SIG-M5 (cell line): ENCODE data around the gene SMAD6.
"Not testable (repeated sequence)": the region's sequence is repeated elsewhere in the genome, so short reads cannot be mapped to it uniquely, and the experiment has no call there.

Experiments
- DNase-seq: peaks from one replicate; lab custom pipeline; 2025; lab: John Stamatoyannopoulos, UW

SMAD6 gene

DNA sequence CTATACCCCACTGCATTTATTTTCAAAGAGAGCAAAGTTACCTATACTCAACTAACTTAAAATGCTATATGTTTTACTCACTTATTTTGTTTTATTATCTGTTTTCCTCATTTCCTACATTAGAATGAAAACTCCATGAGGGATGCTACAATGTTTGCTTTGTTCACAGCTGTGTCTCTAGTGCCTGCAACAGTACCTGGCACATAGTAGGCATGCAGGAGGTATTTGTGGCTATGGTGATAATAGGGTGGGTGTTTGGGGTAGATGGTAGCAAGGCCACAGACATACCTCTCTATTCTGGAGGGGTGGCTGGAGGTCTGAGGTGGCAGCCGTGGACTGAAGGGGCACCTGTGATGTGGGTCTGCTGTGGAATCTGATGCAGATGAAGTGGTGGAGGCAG, 24.7 kb upstream of the SMAD6 start:
- DNase-seq: no peak

DNA sequence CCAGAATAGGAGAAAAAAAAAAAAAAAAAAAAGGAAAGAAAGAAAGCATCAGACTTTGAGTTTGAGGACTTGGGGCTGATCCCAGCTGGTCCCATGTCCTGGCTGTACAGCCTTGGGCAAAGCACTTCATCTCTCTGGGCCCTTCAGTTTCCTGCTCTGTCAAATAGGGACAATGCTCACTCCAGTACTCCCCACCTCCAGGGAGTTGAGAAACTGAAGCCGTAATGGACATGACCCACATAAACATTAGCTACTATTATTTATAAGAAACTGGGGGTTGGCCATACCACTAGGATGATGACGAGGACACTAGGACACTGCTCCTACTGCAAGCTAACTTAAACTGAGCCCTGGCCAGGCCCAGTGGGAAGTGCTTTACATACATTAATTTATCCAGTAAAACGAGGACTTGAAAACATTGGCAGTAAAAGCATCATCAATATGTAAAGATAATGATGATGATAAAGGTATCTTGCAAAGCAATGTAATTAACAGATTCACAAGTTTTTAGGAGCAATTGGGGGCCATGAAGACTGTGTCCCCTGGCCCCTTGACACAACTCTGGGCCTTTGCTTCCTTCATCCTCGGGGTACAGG, 22.9 kb upstream of the SMAD6 start:
- DNase-seq: no peak

DNA sequence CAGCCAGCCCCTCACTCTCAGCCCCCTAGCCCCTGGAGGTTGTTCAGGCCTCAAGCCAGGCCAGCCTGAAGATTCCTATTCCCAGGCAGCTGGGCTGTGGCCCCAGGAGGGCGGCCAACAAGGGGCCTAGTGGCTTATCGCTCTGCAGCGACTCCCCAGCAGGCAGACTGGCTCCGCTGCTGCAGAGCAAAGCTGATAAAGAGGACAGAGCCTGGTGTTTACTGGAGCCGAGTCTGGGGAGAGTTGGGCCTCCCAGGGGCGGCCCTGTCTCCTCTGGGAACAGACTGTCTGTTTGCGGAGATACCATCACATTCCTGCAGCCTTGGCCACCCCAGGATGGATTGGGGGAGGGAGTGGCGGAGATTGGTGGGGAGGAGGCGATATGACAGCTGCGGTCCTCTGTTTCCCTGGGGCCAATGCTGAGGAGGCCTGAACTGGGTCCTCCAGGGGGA, 22.4 kb upstream of the SMAD6 start:
- DNase-seq: no peak

DNA sequence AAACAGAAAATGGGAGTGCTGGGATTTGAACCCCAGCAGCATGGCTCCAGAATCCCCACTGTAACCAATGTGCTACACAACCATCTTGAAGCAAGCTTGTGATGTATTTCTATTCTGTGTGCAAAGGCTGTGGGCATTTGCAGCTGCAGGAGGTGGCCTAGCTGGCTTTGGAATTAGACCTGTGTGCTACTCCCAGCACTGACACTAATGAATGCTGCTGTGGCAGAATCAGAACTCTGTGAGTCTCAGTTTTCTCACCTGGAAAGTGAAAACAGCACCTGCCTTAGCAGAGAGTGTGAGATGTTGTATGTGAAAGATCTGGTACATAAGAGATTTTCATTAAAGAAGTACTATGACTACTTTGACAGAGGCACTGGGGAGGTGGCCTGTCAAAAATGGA, 21.5 kb upstream of the SMAD6 start:
- no peak for DNase-seq

DNA sequence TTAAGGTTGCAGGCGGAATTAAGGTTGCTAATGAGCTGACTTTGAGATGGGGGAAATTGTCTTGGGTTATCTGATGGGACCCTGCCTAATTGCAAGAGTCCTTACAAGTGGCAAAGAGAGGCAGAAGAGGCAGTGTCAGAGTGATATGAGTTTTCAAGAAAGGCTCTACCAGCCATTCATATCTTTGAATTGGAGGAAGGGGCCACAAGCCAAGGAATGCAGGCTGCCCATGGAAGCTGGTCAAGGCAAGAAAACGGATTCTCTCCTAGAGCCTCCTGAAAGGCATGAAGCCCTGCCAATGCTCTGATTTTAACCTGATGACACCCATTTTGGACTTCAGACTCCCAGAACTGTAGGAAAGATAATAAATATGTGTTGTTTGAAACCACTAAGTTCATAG, 20.6 kb upstream of the SMAD6 start:
- DNase-seq: no peak

DNA sequence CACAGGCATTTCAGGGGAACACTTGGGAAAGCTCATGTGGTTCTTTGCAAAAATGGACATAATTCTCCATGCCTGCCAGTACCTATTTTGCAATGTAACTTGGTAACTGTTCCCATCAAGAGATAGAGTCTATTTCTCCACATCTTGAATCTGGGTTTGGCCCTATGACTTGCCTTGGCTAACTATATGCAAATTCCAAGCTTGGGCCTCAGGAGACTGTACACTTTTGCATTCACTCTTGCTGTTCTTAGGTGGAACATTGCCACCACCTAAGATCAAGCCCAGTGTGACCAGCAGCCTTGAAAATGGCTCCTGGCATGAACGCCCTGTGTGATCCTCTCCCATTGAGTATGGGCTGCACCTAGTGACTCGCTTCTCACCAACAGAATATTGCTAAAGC, 19.8 kb upstream of the SMAD6 start:
- DNase-seq: no peak

DNA sequence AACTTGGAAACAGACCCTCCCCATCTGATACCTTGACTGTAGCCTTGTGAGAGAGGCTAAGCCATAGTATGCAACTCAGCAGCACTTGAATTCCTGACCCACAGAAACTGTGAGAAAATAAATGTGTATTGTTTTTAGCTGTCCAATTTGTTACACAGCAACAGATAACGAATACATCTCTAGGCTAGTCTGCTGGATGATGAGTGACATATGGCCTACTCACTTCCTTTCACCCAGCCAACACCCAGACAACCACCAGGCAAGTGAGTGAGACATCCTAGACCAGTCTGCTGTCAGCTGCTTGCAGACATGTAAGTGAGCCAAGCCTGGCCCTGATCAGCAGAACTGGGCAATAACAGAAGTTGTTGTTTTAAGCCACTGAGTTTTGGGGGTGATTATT, 19.2 kb upstream of the SMAD6 start:
- DNase-seq: no peak

DNA sequence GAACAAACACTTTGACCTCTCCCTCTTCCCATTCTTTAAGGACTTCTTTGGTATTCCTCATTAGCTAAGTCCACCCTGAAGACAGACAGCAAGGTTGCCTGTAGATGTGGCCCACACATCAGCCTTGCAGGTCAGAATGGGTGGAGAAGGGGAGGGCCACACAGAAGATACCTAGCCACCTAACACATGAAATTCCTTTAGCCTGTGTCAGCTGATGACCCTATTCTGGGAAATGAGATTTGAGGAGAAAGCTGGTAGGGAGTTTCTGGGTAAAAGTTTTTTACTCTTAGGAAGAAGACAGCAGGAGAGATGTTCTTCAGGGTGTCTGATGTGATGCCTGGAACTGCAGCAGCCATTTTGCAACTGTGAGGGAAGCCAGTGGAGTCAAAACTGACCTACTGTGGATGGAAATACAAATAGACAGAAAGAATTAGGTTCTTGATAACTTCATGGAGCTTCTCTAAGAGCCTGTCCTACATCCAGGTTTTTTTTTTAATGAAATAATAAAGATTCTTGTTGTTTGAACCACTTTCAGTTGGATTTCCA, 17.8 kb upstream of the SMAD6 start:
- no peak for DNase-seq

DNA sequence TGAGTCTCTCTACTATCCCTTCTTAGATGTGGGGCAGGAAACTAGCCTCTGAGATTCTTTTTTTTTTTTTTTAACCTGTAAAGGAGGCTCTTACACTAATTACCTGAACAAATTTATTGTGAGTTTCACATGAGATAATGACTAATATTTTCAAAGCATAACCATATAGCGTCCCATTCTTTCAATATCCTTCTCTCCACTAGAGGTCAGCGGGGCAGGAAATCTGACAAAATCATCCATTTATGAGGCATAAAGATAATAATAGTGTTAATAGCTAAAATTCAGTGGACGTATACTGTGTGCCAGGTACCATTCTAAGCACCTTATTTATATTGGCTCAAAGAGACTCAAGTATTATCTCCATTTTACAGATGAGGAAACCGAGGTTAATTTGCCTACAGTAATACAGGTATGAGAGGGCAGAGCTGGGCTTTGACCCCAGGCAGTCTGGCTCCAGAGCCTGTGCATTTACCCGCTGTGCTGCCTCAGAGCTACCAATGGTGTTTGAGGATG, 16.3 kb upstream of the SMAD6 start:
- no peak for DNase-seq

DNA sequence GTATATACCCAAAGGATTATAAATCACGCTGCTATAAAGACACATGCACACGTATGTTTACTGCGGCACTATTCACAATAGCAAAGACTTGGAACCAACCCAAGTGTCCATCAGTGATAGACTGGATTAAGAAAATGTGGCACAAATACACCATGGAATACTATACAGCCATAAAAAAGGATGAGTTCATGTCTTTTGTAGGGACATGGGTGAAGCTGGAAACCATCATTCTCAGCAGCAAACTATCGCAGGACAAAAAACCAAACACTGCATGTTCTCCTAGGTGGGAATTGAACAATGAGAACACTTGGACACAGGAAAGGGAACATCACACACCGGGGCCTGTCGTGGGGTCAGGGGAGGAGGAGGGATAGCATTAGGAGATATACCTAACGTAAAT, 11.1 kb upstream of the SMAD6 start:
- DNase-seq: not testable (repeated sequence)

DNA sequence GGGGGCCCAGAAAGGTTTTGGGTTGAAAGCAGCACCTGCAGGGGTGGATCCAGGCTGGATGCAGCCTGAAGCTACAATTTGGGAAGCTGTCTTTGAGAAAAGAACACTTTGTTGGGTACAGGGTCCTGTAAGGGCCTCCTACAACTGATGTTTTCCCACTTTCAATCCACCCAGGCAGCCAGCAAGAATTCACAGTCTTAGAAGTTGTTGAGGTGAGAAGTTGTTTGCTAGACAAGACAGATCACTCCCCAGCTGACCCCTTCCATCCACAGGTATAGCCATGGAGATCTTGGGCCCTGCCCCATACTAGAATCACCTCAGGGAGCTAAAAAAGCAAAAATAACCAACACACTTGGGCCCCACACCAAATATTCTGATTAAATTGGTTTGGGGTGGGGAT, 10.3 kb upstream of the SMAD6 start:
- no peak for DNase-seq

DNA sequence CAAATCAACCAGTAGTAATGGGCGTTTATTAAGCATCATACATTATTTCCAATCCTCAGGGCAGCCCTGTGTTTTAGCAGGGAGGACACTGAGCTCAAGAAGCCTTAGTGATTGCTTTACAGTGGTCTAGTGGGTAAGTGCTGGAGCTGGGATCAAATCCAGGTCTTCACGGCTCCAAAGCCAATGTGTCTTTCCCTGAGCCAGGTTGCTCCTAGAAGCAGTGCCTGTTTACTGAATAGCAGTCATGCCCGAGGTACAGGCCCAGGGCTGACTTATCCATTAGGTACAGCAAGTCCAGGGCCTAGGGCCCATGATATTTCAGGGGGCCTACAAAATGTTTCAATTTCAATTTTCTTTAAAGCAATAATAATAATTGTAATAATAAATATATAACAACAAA, 9.6 kb upstream of the SMAD6 start:
- no peak for DNase-seq

DNA sequence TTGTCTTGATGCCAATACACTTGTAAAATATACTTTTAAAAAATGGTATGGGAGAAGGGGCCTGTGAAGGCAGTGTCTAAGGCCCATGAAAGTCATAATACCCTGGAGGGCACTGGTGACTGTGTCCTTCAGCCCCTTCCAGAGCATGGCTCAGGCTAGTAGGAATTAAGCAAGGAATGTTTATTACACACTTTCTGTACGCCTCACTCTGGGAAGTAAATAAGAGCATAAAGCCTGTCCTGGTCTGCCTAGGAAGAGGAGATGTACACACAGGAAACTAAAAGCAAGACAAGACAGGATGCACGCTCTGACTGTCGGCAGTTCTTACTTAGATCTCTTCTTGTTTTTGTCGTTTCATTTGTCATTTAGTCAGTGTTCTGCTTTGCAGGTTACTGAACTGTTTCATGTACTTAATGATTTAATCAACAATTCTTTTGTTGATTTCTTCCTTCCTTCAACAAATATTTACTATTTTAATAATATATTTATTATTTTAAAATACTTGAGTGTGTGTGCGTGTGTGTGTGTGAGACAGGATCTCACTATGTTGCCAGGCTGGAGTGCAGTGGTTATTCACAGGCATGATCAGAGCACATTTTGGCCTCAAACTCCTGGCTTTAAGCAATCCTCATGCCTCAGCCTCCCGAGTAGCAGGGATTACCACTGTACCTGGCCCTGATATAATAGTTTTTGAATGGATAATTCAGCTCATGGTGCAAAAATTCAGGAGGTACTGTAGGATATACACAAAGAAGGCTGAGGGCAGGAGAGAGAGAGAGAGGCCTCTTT, 9.0 kb upstream of the SMAD6 start:
- no peak for DNase-seq

DNA sequence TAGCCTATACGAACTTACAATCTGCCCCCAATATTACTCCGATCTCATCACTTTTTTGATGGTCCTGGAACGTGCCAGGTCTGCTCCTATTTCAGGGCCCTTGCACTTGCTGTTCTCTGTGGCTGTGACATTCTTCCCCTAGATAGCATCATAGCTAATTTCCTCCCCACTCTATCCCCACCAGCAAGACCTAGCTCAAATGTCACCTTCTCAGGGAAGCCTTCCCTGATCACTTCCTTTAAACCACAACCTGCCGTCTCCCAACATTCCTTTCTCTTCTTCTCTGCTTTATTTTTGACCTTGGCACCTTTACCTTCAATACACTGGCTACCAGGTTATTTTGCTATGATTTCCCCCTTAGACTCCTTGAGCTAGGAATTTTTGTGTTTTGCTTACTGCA, 5.3 kb upstream of the SMAD6 start:
- no peak for DNase-seq

DNA sequence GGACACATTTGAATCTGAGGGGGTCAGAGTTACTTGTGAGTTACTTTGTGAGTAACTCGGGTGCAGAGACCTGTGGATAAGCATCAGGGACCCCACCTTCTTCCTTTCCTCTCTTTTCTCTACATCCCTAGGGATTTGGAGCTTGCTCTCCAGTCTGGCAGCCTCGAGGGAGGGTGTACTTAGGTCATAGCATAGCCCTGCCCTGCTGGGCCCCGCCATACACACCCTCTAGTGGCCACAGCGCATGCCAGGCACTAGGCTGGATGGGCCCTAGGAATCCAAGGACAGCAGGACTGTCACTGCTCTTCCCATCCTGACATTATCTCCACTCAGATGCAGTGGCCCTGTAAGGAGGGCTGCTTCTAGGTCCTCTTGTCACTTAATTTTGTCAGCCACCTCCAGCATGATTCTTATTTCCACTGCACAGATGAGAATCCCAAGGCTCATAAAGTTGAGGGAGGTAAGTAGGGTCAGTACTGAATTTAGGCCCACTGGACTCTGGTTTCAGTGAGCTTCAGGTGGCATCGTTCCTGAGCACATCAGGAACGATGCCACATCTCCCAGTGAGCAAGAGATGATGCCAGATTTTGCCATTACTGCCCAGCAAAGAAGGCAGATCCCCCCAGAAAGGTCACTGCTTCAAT, 3.6 kb upstream of the SMAD6 start:
- no peak for DNase-seq

DNA sequence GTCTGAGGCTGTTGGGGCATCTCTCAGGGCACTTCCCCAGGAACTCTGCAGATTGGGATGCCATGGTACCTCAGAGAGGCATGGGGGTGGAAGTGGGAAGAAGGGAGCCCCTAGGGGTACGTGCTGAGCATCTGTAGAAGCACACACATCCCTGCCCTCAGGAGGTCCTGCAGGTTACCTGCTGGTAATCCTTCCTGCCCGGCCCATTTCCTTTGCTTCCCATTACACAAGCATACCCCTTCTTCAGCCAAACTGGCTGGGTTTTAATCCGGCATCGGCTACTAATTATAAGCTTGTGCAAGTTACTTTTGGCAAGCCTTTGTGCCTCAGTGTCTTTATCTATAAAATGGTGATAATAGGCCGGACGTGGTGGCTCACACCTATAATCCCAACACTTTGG, 3.1 kb upstream of the SMAD6 start:
- no peak for DNase-seq

DNA sequence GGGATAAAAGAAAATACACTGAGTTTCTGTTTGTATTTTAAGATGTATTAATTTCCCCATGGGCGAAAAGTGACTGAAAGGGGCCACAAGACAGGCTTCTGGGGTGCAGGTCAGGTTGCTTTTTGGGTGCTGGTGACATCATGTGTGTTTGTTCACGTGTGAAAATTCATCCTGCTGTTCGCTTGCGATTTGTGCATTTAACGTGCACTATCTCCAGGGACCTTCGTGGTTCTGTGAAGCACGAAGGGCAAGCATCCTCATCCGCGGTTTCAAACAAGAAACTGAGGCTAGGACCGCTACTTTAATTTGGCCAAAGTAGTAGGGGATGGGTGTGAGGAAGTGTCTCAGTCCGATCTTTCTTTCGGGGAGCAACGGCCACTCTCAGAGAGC, 1.6 kb upstream of the SMAD6 start:
- DNase-seq: no peak

DNA sequence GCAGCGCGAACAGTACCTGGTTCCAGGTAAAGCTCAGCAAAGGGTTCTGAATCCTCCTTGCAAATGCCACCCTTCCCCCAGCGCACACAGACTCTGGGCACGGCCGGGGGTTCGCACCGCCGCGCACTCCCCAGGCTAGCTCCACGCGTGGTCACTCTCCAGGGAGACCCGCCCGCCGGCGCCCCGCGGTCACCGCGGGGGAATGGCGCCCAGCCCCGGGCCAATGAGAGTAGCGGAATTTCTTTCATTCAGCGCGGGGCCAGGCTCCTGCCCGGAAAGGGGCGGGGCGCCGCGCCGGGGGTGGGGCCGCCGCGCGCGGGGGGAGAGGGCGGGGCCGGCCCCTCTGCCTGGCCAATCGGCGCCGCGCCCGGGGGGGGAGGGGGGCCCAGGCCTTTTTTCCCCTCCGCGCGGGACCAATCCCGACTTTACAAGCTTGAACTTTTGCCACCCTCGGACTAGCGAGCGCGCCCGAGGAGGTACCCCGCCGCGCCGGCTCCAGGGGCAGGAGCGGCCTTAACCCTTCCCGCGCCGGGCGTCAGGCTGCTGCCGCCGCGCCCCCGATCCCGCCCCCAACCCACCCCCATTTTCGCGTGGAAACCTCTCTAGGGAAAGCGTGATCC, 1.1 kb upstream of the SMAD6 start:
- DNase-seq: peak; percentile 72

DNA sequence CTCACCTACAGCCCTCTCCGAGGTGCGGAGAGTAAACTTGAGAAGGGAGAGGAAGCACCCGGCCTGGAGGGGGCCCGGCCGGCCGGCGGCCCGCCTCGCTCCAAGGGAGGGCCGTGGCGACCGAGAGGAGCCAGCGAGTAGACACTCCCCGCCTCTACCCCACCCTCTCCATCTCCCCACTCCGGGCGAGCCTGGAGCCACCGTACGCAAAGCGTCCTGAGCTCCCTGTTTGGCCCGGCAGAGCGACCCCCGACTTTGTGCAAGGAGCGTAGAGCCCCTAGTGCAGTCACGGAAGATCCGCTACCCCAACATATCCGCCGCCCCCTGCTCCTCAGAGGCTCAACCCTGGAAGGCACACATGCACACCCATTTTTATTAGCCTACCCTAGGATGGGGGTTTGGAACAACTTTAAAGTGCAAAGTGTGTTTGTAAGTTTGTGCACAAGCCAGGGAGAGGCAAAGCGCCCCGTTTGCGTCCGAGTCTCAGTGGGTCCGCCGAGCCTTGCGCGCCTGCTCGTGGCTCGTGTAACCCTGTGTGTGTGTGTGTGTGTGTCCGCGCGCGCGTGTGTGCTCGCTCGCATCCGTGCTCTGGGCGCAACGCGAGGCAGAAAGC, 508 bp upstream of the SMAD6 start:
- no peak for DNase-seq

DNA sequence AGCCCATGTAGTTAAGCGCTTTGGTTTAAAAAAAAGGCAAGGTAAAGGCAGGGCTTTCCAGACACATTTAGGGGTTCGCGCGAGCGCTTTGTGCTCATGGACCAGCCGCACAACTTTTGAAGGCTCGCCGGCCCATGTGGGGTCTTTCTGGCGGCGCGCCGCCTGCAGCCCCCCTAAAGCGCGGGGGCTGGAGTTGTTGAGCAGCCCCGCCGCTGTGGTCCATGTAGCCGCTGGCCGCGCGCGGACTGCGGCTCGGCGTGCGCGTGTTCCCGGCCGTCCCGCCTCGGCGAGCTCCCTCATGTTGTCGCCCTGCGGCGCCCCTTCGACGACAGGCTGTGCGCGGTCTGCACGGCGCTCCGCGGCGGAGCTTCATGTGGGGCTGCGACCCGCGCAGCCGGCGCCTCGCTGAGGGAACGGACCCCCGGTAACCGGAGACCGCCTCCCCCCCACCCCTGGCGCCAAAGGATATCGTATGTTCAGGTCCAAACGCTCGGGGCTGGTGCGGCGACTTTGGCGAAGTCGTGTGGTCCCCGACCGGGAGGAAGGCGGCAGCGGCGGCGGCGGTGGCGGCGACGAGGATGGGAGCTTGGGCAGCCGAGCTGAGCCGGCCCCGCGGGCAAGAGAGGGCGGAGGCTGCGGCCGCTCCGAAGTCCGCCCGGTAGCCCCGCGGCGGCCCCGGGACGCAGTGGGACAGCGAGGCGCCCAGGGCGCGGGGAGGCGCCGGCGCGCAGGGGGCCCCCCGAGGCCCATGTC, 927 bp downstream of the SMAD6 start:
- DNase-seq: no peak

DNA sequence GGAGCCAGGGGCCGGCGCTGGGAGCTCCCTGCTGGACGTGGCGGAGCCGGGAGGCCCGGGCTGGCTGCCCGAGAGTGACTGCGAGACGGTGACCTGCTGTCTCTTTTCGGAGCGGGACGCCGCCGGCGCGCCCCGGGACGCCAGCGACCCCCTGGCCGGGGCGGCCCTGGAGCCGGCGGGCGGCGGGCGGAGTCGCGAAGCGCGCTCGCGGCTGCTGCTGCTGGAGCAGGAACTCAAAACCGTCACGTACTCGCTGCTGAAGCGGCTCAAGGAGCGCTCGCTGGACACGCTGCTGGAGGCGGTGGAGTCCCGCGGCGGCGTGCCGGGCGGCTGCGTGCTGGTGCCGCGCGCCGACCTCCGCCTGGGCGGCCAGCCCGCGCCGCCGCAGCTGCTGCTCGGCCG, 1.5 kb downstream of the SMAD6 start:
- DNase-seq: no peak
